Glomerular endothelial cell (primary cell): ENCODE data around the gene COL6A1. TPM values are rescaled to one million over a fixed set of nuclear protein-coding genes. Genes with fewer than 3 reads are reported as not detected.
"Not testable (repeated sequence)": the region's sequence is repeated elsewhere in the genome, so short reads cannot be mapped to it uniquely, and the experiment has no call there.

Experiments used
- DNase-seq: peaks from one replicate; pipeline ENCODE4 v3.0.0-alpha.2; 2011; ENCODE audit warnings: low read depth, low spot score; ENCODE audit errors: extremely low read depth
- total RNA-seq: library from RNA; depleted of rRNA; stranded (reverse); fragments of >200 nt; gene quantifications from 2 replicates; pipeline ENCODE4 v1.2.3, GENCODE V29; 2015

COL6A1 gene
- total RNA-seq, 1 donor from 2014 or later, result 165 TPM

- no peak for DNase-seq
These were observed 21.4 kb downstream of the COL6A1 start for GRCh38 chr21:46002841-46003574.

GRCh38 chr21:46003575-46004007, 22.0 kb downstream of the COL6A1 start:
- DNase-seq, result no peak

- DNase-seq, result no peak
These were observed 22.7 kb downstream of the COL6A1 start for GRCh38 chr21:46004168-46004861.

GRCh38 chr21:46005081-46005480, 23.5 kb downstream of the COL6A1 start:
- DNase-seq, result no peak

- no peak for DNase-seq
These were observed 23.9 kb downstream of the COL6A1 start for GRCh38 chr21:46005481-46005881.

- DNase-seq, result not testable (repeated sequence)
These were observed 24.4 kb downstream of the COL6A1 start for GRCh38 chr21:46005894-46006546.

- DNase-seq, result no peak
These were observed 25.2 kb downstream of the COL6A1 start for GRCh38 chr21:46006547-46007491.

- no peak for DNase-seq
These were observed 25.9 kb downstream of the COL6A1 start for GRCh38 chr21:46007492-46007868.

- DNase-seq, result no peak
These were observed 27.5 kb downstream of the COL6A1 start for GRCh38 chr21:46008893-46009621.

GRCh38 chr21:46009951-46010705, 28.6 kb downstream of the COL6A1 start:
- no peak for DNase-seq

GRCh38 chr21:46011267-46011967, 29.8 kb downstream of the COL6A1 start:
- no peak for DNase-seq

- no peak for DNase-seq
These were observed 30.6 kb downstream of the COL6A1 start for GRCh38 chr21:46012154-46012553.

GRCh38 chr21:46014828-46015227, 33.3 kb downstream of the COL6A1 start:
- DNase-seq, result no peak

GRCh38 chr21:46017148-46017547, 35.6 kb downstream of the COL6A1 start:
- no peak for DNase-seq

- no peak for DNase-seq
These were observed 36.1 kb downstream of the COL6A1 start for GRCh38 chr21:46017695-46018094.

- no peak for DNase-seq
These were observed 37.0 kb downstream of the COL6A1 start for GRCh38 chr21:46018615-46019014.

- no peak for DNase-seq
These were observed 39.0 kb downstream of the COL6A1 start for GRCh38 chr21:46020581-46020980.

GRCh38 chr21:46021398-46021797, 39.8 kb downstream of the COL6A1 start:
- no peak for DNase-seq
